ENCODE results near the gene DLG2.

DNA sequence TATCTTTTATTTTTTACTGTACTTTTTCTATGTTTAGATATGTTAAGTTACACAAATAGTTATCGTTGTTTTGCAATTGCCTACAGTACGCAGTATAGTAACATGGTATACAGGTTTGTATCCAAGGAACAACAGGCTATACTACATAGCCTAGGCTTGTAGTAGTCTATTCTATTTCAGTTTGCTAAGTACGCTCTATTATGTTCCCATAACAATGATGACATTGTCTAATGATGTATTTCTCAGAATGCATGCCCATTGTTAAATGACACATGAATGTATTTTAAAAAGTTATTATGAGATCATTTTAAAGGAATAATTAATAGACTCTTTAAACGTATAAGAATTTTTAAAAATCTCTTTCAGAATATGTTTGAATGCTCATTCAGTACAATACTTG is 1644.3 kb downstream of the DLG2 start:
- TF ChIP-seq, protein P1, sequence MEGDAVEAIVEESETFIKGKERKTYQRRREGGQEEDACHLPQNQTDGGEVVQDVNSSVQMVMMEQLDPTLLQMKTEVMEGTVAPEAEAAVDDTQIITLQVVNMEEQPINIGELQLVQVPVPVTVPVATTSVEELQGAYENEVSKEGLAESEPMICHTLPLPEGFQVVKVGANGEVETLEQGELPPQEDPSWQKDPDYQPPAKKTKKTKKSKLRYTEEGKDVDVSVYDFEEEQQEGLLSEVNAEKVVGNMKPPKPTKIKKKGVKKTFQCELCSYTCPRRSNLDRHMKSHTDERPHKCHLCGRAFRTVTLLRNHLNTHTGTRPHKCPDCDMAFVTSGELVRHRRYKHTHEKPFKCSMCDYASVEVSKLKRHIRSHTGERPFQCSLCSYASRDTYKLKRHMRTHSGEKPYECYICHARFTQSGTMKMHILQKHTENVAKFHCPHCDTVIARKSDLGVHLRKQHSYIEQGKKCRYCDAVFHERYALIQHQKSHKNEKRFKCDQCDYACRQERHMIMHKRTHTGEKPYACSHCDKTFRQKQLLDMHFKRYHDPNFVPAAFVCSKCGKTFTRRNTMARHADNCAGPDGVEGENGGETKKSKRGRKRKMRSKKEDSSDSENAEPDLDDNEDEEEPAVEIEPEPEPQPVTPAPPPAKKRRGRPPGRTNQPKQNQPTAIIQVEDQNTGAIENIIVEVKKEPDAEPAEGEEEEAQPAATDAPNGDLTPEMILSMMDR (conservative IDR thresholded peaks at IDR 0.05 in 1 of 2, IDR thresholded peaks at IDR 0.05 in 1 of 2; ENCODE audit: extremely low read depth in 1 of 2, insufficient read depth in 1 of 2, low read depth in 1 of 2, low read length in 2 of 2) = no peak
- no peak for TF ChIP-seq EZH2 (IDR thresholded peaks at IDR 0.05; ENCODE audit: borderline replicate concordance, low read length)
